Sigmoid colon (tissue), 7 donors: ENCODE measurements around the gene IRX3. TPM values are rescaled to one million over a fixed set of nuclear protein-coding genes. Genes with fewer than 3 reads are reported as not detected.

Experiments
- DNase-seq: peaks from one replicate; pipeline ENCODE4 v3.0.0-alpha.2; 2019
- H3K27ac ChIP-seq, 4 donors: fragments of 200-600 bp; sonication (generic); one replicate each; pipeline ENCODE4 v1.5.1; 2016 to 2019; ENCODE audit warnings: mild to moderate bottlenecking in 1 of 4
- H3K27me3 ChIP-seq, 3 donors: fragments of 200-600 bp; sonication (generic); one replicate each; pipeline ENCODE4 v1.5.1; 2019; ENCODE audit warnings: mild to moderate bottlenecking in 1 of 3
- H3K36me3 ChIP-seq, 4 donors: fragments of 200-600 bp; sonication (generic); one replicate each; pipeline ENCODE4 v1.5.1; 2016 to 2019
- H3K4me1 ChIP-seq, 4 donors: fragments of 200-600 bp; sonication (generic); one replicate each; pipeline ENCODE4 v1.5.1; 2017 to 2019
- H3K4me3 ChIP-seq, 4 donors: fragments of 200-600 bp; sonication (generic); one replicate each; pipeline ENCODE4 v1.5.1; 2017 to 2019; ENCODE audit warnings: mild to moderate bottlenecking in 2 of 4, moderate library complexity in 1 of 4
- H3K9me3 ChIP-seq, 4 donors: fragments of 200-600 bp in 3 of 4; sonication (generic) in 3 of 4; one replicate each; pipeline versions ENCODE4 v1.5.1 to v1.6.1; 2013 to 2019
- EP300 ChIP-seq, 4 donors: sonication (generic); formaldehyde crosslinking; IDR thresholded peaks; one replicate each; pipeline ENCODE4 v1.6.1; 2017; ENCODE audit warnings: antibody characterized with exemption in 4 of 4
- POLR2A ChIP-seq, 2 donors: fragments of 450-650 bp; IDR thresholded peaks; one replicate each; pipeline ENCODE4 v1.6.1; 2016; ENCODE audit warnings: antibody characterized with exemption in 2 of 2, mild to moderate bottlenecking in 2 of 2, moderate library complexity in 2 of 2
- POLR2AphosphoS5 ChIP-seq, 4 donors: sonication (generic); formaldehyde crosslinking; IDR thresholded peaks; one replicate each; pipeline ENCODE4 v1.6.1; 2017; ENCODE audit warnings: antibody characterized with exemption in 4 of 4
- WGBS, 2 donors: extraction: QIAGEN DNeasy Blood & Tissue Kit; methylation state at CpG; one replicate each; pipeline ENCODE4 v1.1.7; 2013; 5-methylcytosine and 5-hydroxymethylcytosine counted together
- intact Hi-C: fragments of 100-400 bp; cut with DNase I; formaldehyde crosslinking; loops from one replicate; pipeline ENCODE4 v1.15.1; 2023
- polyA plus RNA-seq, 3 donors: library from polyadenylated mRNA; stranded (reverse); fragments of 200-250 nt; gene quantifications; one replicate each; pipeline ENCODE4 v1.2.3, GENCODE V29; 2013
- total RNA-seq, 4 donors: library from RNA; depleted of rRNA; stranded (reverse); fragments of >200 nt; gene quantifications; one replicate each; pipeline ENCODE4 v1.1.0, GENCODE V29; 2016
- TF ChIP-seq, protein P1 (sequence below), 4 experiments: fragments of 450-650 bp in 3 of 4; fragments of 200-600 bp in 1 of 4; IDR thresholded peaks; one replicate each; pipeline ENCODE4 v1.5.1; 2016 to 2019; ENCODE audit warnings: antibody characterized with exemption in 4 of 4, mild to moderate bottlenecking in 3 of 4, moderate library complexity in 2 of 4
- donor health status: healthy with polysubstance abuse.
- donor health status: Bipolar disorder and iron deficiency.
- donor health status: healthy.

The IRX3 gene
- total and polyA plus RNA-seq, 7 donors, result 0.10 to 0.33 (median 0.27) TPM; not detected in 4

DNA sequence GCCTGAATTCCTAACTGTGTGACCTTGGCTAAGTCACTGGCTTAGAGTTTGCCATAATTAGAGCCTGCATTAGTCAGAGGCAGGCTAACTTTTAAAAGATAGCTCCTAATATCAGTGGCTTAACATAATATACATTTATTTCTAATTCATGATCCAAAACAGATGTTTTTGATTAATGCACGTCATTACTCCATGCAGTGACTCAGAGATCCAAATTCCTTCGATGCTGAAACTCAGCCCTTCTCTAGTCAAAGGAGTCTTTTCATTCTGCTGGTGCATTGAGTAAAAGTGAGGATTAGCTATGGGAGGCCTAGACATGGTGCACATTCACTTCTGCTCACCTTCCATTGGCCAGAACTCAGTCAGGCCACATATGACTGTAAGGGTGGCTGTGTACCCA, 49.8 kb downstream of the IRX3 start:
- DNase-seq, result no peak
- H3K27me3 ChIP-seq, result no peaks in the 10 kb centered on the region
- intact Hi-C loops, result no loop called here
- WGBS, 2 donors, result 84 to 89% methylated on average over 2 of the region's 2 CpGs
- H3K9me3 ChIP-seq, result no peaks in the 10 kb centered on the region
- no peaks in the 10 kb centered on the region for H3K36me3 ChIP-seq
- no peak overlapping the region for H3K4me3 ChIP-seq
- peaks cover 0 to 7% (median 3%) of the 10 kb centered on the region in 4 donors for H3K4me1 ChIP-seq
- H3K27ac ChIP-seq, result no peak overlapping the region
- TF ChIP-seq EP300 (IDR thresholded peaks at IDR 0.05) (no peak), POLR2AphosphoS5 (IDR thresholded peaks at IDR 0.05) (no peak), POLR2A (IDR thresholded peaks at IDR 0.05) (no peak)
- TF ChIP-seq, protein P1, sequence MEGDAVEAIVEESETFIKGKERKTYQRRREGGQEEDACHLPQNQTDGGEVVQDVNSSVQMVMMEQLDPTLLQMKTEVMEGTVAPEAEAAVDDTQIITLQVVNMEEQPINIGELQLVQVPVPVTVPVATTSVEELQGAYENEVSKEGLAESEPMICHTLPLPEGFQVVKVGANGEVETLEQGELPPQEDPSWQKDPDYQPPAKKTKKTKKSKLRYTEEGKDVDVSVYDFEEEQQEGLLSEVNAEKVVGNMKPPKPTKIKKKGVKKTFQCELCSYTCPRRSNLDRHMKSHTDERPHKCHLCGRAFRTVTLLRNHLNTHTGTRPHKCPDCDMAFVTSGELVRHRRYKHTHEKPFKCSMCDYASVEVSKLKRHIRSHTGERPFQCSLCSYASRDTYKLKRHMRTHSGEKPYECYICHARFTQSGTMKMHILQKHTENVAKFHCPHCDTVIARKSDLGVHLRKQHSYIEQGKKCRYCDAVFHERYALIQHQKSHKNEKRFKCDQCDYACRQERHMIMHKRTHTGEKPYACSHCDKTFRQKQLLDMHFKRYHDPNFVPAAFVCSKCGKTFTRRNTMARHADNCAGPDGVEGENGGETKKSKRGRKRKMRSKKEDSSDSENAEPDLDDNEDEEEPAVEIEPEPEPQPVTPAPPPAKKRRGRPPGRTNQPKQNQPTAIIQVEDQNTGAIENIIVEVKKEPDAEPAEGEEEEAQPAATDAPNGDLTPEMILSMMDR (IDR thresholded peaks at IDR 0.05), result no peak

DNA sequence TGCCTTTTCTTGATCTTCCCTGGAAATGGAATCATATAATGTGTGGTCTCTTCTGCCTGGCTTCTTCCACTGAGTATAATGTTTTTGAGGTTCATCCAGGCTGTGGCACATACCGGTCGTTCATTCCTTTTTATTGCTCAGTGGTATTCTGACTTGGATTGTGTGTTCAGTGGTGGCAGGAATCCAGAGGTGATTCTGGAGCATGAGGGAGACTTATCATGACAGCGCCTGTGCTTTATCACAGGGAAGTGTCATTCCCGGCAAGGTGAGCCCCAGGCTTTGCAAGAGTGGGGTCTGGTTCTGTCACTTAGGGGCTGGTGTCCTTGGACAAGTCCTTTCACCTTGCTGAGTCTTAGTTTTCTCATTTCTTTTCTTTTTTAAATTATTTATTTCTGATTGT, 53.0 kb downstream of the IRX3 start:
- no peak overlapping the region for H3K27ac ChIP-seq
- intact Hi-C loops, result no loop called here
- H3K4me1 ChIP-seq, result peaks cover 0 to 7% (median 3%) of the 10 kb centered on the region in 4 donors
- H3K36me3 ChIP-seq, result no peaks in the 10 kb centered on the region
- WGBS, 2 donors, result 20 to 54% methylated on average over 4 of the region's 4 CpGs
- H3K27me3 ChIP-seq, result peaks cover 0 to 2% (median 0%) of the 10 kb centered on the region in 3 donors
- H3K9me3 ChIP-seq, result no peaks in the 10 kb centered on the region
- no peak overlapping the region for H3K4me3 ChIP-seq
- TF ChIP-seq, protein P1 (IDR thresholded peaks at IDR 0.05), result no peak
- TF ChIP-seq POLR2AphosphoS5 (IDR thresholded peaks at IDR 0.05) (no peak), EP300 (IDR thresholded peaks at IDR 0.05) (no peak), POLR2A (IDR thresholded peaks at IDR 0.05) (no peak)
- DNase-seq, result no peak
